Right lobe of liver (tissue), 6 donors: ENCODE measurements around the gene SDF4. TPM values are rescaled to one million over a fixed set of nuclear protein-coding genes. Genes with fewer than 3 reads are reported as not detected.

Experiments used
- ATAC-seq, 4 donors: fragments of 200-7000 bp; cut with Tn5 transposase; one replicate each; pipeline ENCODE4 v1.9.1; 2020; ENCODE audit warnings: mild to moderate bottlenecking in 4 of 4, moderate library complexity in 4 of 4
- DNase-seq, 3 donors: peaks; one replicate each; pipeline ENCODE4 v3.0.0-alpha.2; 2020
- H3K27ac ChIP-seq, 3 donors: fragments of 200-600 bp; one replicate each; pipeline ENCODE4 v1.8.0; 2022
- H3K27me3 ChIP-seq, 2 donors: fragments of 200-600 bp; one replicate each; pipeline ENCODE4 v1.8.0; 2022
- H3K36me3 ChIP-seq, 4 donors: fragments of 200-600 bp; sonication (generic) in 1 of 4; one replicate each; pipeline versions ENCODE4 v1.5.1 to v1.8.0; 2017 to 2022; ENCODE audit warnings: control low read depth in 1 of 4
- H3K4me1 ChIP-seq, 4 donors: fragments of 200-600 bp; sonication (generic) in 1 of 4; one replicate each; pipeline versions ENCODE4 v1.5.1 to v1.8.0; 2017 to 2022; ENCODE audit warnings: control low read depth in 1 of 4
- H3K4me3 ChIP-seq, 3 donors: fragments of 200-600 bp; one replicate each; pipeline ENCODE4 v1.8.0; 2022
- H3K9me3 ChIP-seq, 4 donors: fragments of 200-600 bp; sonication (generic) in 1 of 4; one replicate each; pipeline versions ENCODE4 v1.5.1 to v1.8.0; 2017 to 2022; ENCODE audit warnings: control low read depth in 1 of 4
- POLR2A ChIP-seq: fragments of 450-650 bp; IDR thresholded peaks from one replicate; pipeline ENCODE4 v1.6.1; 2017; ENCODE audit warnings: antibody characterized with exemption, mild to moderate bottlenecking
- WGBS: methylation state at CpG from one replicate; pipeline ENCODE4 v1.1.6; 2018; ENCODE audit warnings: low coverage, low lambda C conversion rate; ENCODE audit not compliant: insufficient coverage; ENCODE audit errors: missing lambda C conversion rate; 5-methylcytosine and 5-hydroxymethylcytosine counted together
- intact Hi-C, 2 donors: fragments of 100-400 bp; cut with DNase I; formaldehyde crosslinking; loops; one replicate each; pipeline versions ENCODE4 v1.11.2 to v1.14.1; 2022
- total RNA-seq, 6 experiments: library from RNA; depleted of rRNA in 2 of 6; stranded (reverse); fragments of >200 nt in 2 of 6; fragmentation: NEBNext Ultra II Directional in 3 of 6; extraction: Animal tissue kit (Norgen Biotek cat#: 25700) in 3 of 6; gene quantifications; one replicate each; pipeline versions ENCODE4 v1.1.0 to v1.2.4, GENCODE V29; 2016 to 2023
- TF ChIP-seq, protein P1 (sequence below), 4 donors: fragments of 200-600 bp in 3 of 4; fragments of 450-650 bp in 1 of 4; IDR thresholded peaks; one replicate each; pipeline versions ENCODE4 v1.5.1 to v1.8.0; 2016 to 2022; ENCODE audit warnings: antibody characterized with exemption in 4 of 4, mild to moderate bottlenecking in 2 of 4
- donor health status: DM: no; HTN: yes; CAD: no.
- donor health status: DM: no; HTN: no; CAD: no.
- donor health status: DM: no; HTN: no; CAD: no.
- donor health status: DM: no; HTN: yes; CAD: no.
- donor health status: DM: no; HTN: yes; CAD: no.

The SDF4 gene
- total RNA-seq, 6 experiments from 2014 or later: 112 to 148 (median 142) TPM

DNA sequence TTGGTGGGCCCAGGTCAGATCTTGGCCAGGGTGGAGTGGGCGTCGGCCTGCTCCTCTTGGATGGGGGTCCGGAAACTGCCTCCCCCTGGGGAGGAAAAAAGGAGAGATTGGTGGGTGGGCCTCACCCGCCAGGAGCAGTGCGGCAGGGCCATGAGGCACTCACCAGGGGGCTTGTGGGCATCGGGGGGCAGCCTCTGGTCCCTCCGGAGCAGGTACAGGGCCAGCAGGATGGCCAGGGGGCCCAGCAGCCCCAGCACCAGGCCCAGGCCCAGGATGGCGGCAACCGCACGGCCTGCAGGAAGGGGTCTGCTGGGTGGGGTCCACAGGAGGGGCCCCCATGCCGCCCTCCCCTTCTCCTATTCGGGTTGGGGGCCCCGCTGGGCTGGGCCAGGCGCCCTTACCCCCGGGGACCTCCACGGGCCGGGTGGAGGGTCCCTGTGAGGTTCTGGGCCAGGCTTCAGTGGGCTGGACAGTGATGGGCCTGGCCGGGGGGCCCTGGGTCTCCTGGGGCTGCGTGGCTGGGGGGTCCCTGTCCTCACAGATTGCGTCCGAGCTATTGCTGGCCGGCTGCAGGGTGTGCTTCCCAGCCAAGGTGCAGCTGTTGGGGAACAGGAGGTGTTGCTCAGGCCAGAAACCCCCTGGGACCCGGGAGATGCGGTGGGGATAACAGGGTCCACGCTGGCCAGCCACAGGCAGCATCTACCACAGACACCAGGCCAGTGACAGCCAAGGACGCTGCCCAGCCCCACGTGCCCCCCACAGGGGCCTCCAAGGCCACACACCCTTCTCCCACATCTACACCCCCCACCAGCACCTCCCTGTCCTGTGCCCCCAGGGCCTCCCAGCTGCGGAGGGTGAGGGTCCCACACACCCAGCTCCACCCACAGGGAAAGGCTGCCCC lies 20.0 kb downstream of the SDF4 start:
- WGBS: 44% methylated on average over 3 of the region's 28 CpGs
- ATAC-seq: no peak
- H3K4me1 ChIP-seq: no peaks in the 10 kb centered on the region
- no peak for TF ChIP-seq POLR2A
- TF ChIP-seq, protein P1, sequence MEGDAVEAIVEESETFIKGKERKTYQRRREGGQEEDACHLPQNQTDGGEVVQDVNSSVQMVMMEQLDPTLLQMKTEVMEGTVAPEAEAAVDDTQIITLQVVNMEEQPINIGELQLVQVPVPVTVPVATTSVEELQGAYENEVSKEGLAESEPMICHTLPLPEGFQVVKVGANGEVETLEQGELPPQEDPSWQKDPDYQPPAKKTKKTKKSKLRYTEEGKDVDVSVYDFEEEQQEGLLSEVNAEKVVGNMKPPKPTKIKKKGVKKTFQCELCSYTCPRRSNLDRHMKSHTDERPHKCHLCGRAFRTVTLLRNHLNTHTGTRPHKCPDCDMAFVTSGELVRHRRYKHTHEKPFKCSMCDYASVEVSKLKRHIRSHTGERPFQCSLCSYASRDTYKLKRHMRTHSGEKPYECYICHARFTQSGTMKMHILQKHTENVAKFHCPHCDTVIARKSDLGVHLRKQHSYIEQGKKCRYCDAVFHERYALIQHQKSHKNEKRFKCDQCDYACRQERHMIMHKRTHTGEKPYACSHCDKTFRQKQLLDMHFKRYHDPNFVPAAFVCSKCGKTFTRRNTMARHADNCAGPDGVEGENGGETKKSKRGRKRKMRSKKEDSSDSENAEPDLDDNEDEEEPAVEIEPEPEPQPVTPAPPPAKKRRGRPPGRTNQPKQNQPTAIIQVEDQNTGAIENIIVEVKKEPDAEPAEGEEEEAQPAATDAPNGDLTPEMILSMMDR (IDR thresholded peaks at IDR 0.05): no peak
- peaks cover 0 to 5% of the 10 kb centered on the region in 2 donors for H3K27me3 ChIP-seq
- DNase-seq: peak in 2 of 3 donors; percentile 13 to 49
- intact Hi-C loops: no loop called here
- H3K36me3 ChIP-seq: peaks cover 0 to 2% (median 0%) of the 10 kb centered on the region in 4 donors
- no peaks in the 10 kb centered on the region for H3K9me3 ChIP-seq
- no peak overlapping the region for H3K4me3 ChIP-seq
- no peak overlapping the region for H3K27ac ChIP-seq

DNA sequence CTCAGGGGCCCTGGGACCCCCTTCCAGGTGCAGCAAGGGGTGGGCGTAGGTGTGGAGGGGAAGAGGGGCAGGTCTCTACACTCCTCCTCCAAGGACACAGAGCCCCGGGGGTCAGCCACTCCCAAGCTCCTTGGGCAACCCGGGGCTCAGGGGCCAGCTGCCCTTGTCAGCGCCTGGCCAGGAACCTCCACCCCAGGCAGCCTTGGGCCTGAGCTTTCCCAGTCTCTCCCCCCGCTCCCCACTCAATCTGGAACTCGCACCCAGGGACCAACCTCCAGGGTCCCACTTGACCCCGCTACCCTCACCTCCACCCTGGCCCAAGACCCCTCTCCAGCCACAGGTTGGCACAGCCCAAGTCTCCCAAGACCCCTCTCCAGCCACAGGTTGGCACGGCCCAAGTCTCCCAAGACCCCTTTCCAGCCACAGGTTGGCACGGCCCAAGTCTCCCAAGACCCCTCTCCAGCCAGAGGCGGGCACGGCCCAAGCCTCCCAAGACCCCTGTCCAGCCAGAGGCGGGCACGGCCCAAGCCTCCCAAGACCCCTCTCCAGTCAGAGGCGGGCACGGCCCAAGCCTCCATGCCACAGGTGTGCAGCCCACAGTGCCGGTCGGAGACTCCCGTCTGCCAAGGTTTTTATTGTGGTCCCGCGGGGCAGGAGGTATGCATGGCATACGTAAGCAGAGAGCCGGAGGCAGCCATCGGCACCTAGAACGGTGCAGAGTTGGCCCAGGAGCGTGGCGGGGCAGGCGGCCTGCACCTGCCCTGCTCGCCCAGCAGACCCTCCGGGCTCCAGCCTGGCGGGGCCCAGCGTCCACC lies 20.9 kb downstream of the SDF4 start:
- Histone ChIP-seq H3K36me3 (no peaks in the 10 kb centered on the region), H3K4me3 (no peak overlapping the region), H3K27ac (no peak overlapping the region), H3K27me3 (peaks cover 0 to 14% of the 10 kb centered on the region in 2 donors), H3K9me3 (no peaks in the 10 kb centered on the region), H3K4me1 (peaks cover 0 to 5% (median 0%) of the 10 kb centered on the region in 4 donors)
- ATAC-seq (no peak), DNase-seq (peak in 2 of 3 donors; percentile 16 to 49)
- TF ChIP-seq POLR2A: no peak
- TF ChIP-seq, protein P1 (IDR thresholded peaks at IDR 0.05): no peak
- intact Hi-C loops: no loop called here
- 93% methylated on average over 6 of the region's 31 CpGs for WGBS

DNA sequence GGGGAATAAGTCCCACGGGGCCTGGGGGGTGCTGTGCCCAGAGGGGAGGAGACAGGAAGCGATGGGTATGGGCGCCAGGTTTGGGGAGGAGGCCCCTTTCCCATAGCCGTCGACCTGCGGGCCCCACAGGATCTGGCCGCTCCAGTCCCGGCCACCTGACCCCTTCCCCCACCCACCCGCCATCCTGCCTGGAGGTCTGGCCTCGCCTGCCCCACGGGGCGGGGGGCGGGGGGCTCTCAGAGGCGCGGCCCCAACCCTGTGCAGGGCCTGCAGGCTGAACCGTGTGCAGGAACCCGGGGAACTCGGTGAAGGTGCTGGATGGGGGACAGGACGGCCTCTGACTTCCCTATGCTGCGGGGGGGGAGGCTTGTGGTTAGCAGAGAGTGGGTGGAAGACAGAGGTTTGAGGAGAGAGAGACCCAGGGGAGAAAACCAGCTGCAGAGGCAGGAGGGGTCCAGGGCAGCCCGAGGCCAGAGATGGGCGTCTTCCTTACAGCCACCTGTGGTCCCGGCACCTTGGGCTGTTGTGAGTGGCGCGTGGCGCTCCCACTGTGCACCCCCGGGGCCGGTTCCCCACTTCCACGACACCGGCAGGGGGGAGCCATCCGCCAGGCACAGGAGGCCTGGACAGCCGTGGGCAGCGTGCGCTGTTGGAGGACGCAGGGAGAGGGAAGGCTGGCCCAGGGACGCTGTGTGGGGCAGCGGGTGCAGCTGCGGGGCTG lies 22.9 kb downstream of the SDF4 start:
- Histone ChIP-seq H3K9me3 (no peaks in the 10 kb centered on the region), H3K27ac (no peak overlapping the region), H3K27me3 (peaks cover 0 to 15% of the 10 kb centered on the region in 2 donors), H3K36me3 (no peaks in the 10 kb centered on the region), H3K4me3 (no peak overlapping the region), H3K4me1 (peaks cover 0 to 5% (median 0%) of the 10 kb centered on the region in 4 donors)
- WGBS: 60% methylated on average over 2 of the region's 38 CpGs
- no peak for TF ChIP-seq POLR2A
- TF ChIP-seq, protein P1 (IDR thresholded peaks at IDR 0.05): no peak
- DNase-seq (peak in 2 of 3 donors; percentile 15 to 49), ATAC-seq (no peak)
- intact Hi-C loops: no loop called here

DNA sequence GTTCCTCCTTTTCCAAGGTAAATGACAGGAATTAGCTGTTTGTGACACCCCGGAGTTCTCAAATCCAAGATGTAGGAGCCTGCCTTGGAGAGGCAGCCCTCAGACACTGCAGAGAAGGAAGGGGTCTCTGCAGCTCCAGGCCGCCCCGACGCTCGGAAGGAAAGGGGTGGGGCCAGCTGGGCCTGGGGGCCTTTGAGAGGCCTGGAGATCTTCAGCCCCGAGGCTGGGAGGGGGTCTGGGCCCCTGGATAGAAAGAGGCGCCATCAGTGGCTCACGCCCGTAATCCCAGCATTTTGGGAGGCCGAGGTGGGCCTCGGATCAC lies 24.3 kb downstream of the SDF4 start:
- Histone ChIP-seq H3K9me3 (no peaks in the 10 kb centered on the region), H3K27ac (no peak overlapping the region), H3K36me3 (no peaks in the 10 kb centered on the region), H3K4me3 (no peak overlapping the region), H3K27me3 (peaks cover 0 to 15% of the 10 kb centered on the region in 2 donors), H3K4me1 (peaks cover 0 to 5% (median 0%) of the 10 kb centered on the region in 4 donors)
- no peak for ATAC-seq
- intact Hi-C loops: no loop called here
- TF ChIP-seq POLR2A: no peak
- TF ChIP-seq, protein P1 (IDR thresholded peaks at IDR 0.05): no peak
- 61% methylated on average over 11 of the region's 11 CpGs for WGBS
- DNase-seq: no peak
